ENCODE results near the gene DNAJB5. TPM values are rescaled to one million over a fixed set of nuclear protein-coding genes. Genes with fewer than 3 reads are reported as not detected.

DNAJB5 gene
- total and polyA plus RNA-seq, 9 donors: 5.7 to 23.0 (median 11.8) TPM

DNA sequence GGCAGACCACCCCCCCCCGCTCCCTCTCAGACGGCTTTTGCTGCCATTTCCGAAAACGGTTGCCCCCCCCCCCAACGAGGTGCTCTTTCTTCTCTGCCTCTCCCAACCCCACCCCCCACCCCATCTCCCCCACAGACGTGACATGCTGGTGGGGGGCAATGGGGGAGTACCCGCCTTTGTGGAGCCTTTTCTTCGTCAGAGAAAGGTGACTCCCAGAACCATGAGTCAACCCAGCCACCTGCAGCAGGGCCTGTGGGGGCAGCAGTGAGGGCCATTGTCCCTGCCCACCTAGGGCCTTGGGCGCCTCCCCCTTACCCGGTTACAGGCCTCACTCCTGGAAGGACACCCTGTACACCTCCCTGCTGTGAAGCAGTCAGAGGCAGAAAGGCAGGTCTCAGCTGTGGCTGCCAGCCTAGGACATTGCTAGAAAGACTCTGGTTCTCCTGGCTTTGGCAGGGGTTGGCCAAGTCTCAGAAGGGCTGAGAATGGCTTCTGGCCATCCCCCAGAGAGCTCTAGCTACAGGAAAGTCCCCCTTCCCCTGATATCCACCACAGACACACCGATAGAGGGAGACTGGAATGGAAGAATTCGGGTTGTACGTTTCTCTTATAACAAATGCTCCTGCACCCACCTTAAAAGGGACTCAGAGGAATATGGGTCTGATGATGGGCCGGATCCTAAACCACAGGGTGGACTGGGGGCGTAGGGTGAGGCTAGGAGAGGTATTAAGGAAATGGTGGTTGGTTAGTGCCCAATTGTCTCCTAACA, 2.2 kb downstream of the DNAJB5 start:
- Histone ChIP-seq H3K4me3 (no peak overlapping the region), H3K9me3 (no peaks in the 10 kb centered on the region), H3K27ac (no peak overlapping the region), H3K27me3 (no peaks in the 10 kb centered on the region), H3K36me3 (no peaks in the 10 kb centered on the region), H3K4me1 (ENCODE audit: insufficient read depth) (peaks cover 16% of the 10 kb centered on the region)
- DNase-seq: peak in 1 of 5 donors; percentile 37
- 69 to 72% (median 71%) methylated on average over 14 to 15 of the region's 15 CpGs for WGBS, 3 donors
- TF ChIP-seq CTCF (IDR thresholded peaks at IDR 0.05) (no peak), POLR2A (IDR thresholded peaks at IDR 0.05) (no peak), EP300 (IDR thresholded peaks at IDR 0.05) (no peak)
- intact Hi-C loops (cut with DNase I): loop anchor here in 1 of 4 donors (10.0 kb wide), 1 partner anchor 83 kb away; the partner anchor contains the start of genes FANCG and VCP

DNA sequence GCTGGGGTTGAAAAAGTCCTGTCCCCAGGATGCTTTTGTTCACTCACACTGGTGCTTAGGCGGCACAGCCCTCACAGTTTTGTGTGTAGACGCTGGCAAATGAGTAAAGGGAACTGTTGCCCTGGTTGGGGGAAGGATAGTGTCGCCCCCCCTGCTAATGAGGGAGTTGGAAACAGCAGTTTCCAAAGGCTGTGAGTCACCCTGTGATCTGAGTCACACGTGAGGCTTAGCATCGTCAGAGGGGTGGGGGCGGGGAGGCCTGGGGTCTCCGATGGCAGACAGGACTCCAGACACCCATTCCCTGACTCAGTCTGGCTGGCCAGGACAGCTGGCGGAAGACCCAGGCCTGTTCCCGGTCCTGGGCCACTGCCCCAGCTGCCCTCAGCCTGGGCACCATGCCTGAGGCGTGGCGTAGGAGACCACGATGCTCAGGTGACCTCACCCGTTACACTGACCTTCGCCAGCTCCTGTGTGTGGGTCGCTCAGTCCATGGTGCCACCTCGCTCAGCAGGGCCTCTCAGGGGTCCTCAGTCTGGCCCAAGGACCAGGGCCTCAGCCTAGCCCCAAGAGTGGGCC, 2.9 kb downstream of the DNAJB5 start:
- intact Hi-C loops (cut with DNase I): loop anchor here in 1 of 4 donors (10.0 kb wide), 1 partner anchor 82 kb away; the partner anchor contains the start of genes FANCG and VCP
- Histone ChIP-seq H3K27ac (peak overlapping the region in 1 of 2 donors; percentile 66), H3K4me3 (no peak overlapping the region), H3K9me3 (no peaks in the 10 kb centered on the region), H3K4me1 (ENCODE audit: insufficient read depth) (peaks cover 16% of the 10 kb centered on the region), H3K36me3 (no peaks in the 10 kb centered on the region), H3K27me3 (no peaks in the 10 kb centered on the region)
- TF ChIP-seq CTCF (IDR thresholded peaks at IDR 0.05) (no peak), EP300 (IDR thresholded peaks at IDR 0.05) (no peak), POLR2A (IDR thresholded peaks at IDR 0.05) (no peak)
- WGBS, 3 donors: 57 to 67% (median 62%) methylated on average over 16 of the region's 16 CpGs
- DNase-seq: peak; percentile 36 to 65 (median 51)

DNA sequence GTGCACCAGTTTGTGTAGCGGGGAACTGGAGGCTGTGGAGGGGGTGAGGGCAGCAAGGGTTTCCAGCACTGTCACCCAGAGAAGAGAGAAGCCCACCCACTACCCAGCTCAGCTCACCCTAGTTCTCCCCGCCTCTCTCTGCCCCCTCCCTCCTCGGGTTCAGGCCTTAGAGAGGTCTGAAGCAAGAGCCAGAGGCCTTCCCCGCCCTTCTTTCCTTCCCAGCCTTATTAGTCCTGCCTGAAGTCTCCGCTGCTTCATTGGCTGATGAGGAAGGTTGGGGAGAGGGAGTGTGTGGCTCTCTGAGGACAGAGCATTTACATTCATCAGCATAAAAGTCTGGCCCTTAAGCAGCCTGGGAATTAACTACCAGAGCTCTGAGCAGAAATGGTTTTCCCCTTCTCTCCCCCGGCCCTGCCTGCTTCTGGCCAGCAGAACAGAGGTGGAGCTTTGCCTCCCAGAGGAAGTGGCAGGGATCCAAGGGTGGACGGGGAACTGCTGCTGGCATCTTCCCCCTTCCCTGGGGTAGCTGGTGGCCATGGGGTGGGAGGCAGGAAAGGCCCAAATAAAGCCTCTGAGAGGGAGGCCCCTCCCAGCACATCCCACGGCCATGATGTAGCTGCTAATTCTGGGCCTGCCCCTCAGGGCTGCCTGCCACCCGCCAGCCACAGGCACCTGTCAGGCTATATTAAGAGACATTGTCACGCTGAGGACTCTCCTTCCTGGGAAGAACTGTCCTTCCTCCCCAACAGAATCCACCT, 4.1 kb downstream of the DNAJB5 start:
- TF ChIP-seq EP300 (IDR thresholded peaks at IDR 0.05) (no peak), CTCF (IDR thresholded peaks at IDR 0.05) (no peak), POLR2A (IDR thresholded peaks at IDR 0.05) (no peak)
- DNase-seq: peak; percentile 61 to 77 (median 71)
- WGBS, 3 donors: 23 to 26% (median 25%) methylated on average over 10 of the region's 10 CpGs
- Histone ChIP-seq H3K4me1 (ENCODE audit: insufficient read depth) (peaks cover 16% of the 10 kb centered on the region), H3K4me3 (no peak overlapping the region), H3K36me3 (no peaks in the 10 kb centered on the region), H3K9me3 (no peaks in the 10 kb centered on the region), H3K27ac (peak overlapping the region; percentile 66 to 78), H3K27me3 (no peaks in the 10 kb centered on the region)
- intact Hi-C loops (cut with DNase I): loop anchor here in 1 of 4 donors (10.0 kb wide), 1 partner anchor 81 kb away; the partner anchor contains the start of genes FANCG and VCP

DNA sequence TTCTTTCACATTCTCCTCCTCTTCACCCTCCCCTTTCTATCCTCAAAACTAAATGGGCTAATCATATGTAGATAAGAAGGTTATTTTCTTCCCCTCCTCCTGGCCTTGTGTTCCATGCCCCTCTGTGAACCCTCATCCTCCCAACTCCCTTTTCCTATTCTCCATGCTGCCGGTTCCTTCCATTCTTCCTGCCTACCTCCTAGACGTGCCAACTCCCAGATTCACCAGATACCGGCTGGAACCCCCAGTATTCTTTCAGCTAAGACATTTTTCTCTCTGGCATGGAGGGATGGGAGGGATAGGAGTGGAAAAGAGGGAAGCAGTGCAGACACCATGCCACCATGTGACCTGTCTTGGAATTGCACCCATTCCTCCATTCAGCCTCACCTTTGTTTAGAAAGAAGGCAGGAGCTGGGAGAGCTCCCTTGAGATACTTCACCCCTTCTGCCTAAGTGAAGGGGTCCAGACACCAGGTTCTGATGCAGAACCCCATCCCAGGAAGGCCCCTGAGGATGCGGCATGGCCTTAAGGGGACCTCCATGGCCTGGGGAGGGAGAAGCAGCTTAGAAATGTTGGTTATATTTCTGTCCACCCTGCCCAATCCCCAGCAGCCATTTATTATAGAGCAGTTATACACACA, 4.8 kb downstream of the DNAJB5 start:
- TF ChIP-seq CTCF (IDR thresholded peaks at IDR 0.05): peak in 2 of 3 donors; percentile 22 to 30
- no peak for TF ChIP-seq EP300 (IDR thresholded peaks at IDR 0.05)
- Histone ChIP-seq H3K4me3 (no peak overlapping the region), H3K36me3 (no peaks in the 10 kb centered on the region), H3K27me3 (no peaks in the 10 kb centered on the region), H3K27ac (peak overlapping the region; percentile 66 to 78), H3K9me3 (no peaks in the 10 kb centered on the region), H3K4me1 (ENCODE audit: insufficient read depth) (peaks cover 16% of the 10 kb centered on the region)
- WGBS, 3 donors: 25 to 39% (median 27%) methylated on average over 4 of the region's 4 CpGs
- no peak for DNase-seq
- intact Hi-C loops (cut with DNase I): loop anchor here in 1 of 4 donors (10.0 kb wide), 1 partner anchor 80 kb away; the partner anchor contains the start of genes FANCG and VCP
